Endothelial cell (in vitro differentiated cells): ENCODE results near the gene RGS21. TPM values are rescaled to one million over a fixed set of nuclear protein-coding genes. Genes with fewer than 3 reads are reported as not detected.
"Not testable (repeated sequence)": the region's sequence is repeated elsewhere in the genome, so short reads cannot be mapped to it uniquely, and the experiment has no call there.

Experiments used
- DNase-seq: peaks from one replicate; pipeline ENCODE4 v3.0.0; 2021; ENCODE audit warnings: low spot score
- H3K27ac Mint-ChIP-seq: one replicate; pipeline ENCODE4 v1.8.0; 2021; ENCODE audit warnings: mixed read lengths, inconsistent platforms; ENCODE audit not compliant: unreplicated experiment
- H3K27me3 Mint-ChIP-seq: one replicate; pipeline ENCODE4 v1.8.0; 2021; ENCODE audit warnings: mild to moderate bottlenecking, moderate library complexity, mixed read lengths, inconsistent platforms; ENCODE audit not compliant: unreplicated experiment
- H3K36me3 Mint-ChIP-seq: one replicate; pipeline ENCODE4 v1.8.0; 2021; ENCODE audit warnings: mild to moderate bottlenecking, low read depth, mixed read lengths, inconsistent platforms; ENCODE audit not compliant: unreplicated experiment
- H3K4me1 Mint-ChIP-seq: one replicate; pipeline ENCODE4 v1.8.0; 2021; ENCODE audit warnings: mild to moderate bottlenecking, mixed read lengths, inconsistent platforms; ENCODE audit not compliant: unreplicated experiment
- H3K4me3 Mint-ChIP-seq: one replicate; pipeline ENCODE4 v1.8.0; 2021; ENCODE audit warnings: mild to moderate bottlenecking, mixed read lengths, inconsistent platforms; ENCODE audit not compliant: unreplicated experiment
- H3K9me3 Mint-ChIP-seq: one replicate; pipeline ENCODE4 v1.8.0; 2021; ENCODE audit warnings: mixed read lengths, inconsistent platforms; ENCODE audit not compliant: unreplicated experiment
- total RNA-seq: library from RNA; stranded (reverse); fragmentation: NEBNext Ultra II Directional; extraction: Animal tissue kit (Norgen Biotek cat#: 25700); gene quantifications from one replicate; pipeline ENCODE4 v1.2.1, GENCODE V29; 2021; ENCODE audit not compliant: unreplicated experiment
- TF ChIP-seq, protein P1 (sequence below): fragments of 200-600 bp; sonication (generic); IDR thresholded peaks from one replicate; pipeline ENCODE4 v1.5.0; 2021; ENCODE audit warnings: antibody characterized with exemption; ENCODE audit not compliant: unreplicated experiment

The RGS21 gene
- total RNA-seq, 1 donor from 2014 or later: not detected

DNA sequence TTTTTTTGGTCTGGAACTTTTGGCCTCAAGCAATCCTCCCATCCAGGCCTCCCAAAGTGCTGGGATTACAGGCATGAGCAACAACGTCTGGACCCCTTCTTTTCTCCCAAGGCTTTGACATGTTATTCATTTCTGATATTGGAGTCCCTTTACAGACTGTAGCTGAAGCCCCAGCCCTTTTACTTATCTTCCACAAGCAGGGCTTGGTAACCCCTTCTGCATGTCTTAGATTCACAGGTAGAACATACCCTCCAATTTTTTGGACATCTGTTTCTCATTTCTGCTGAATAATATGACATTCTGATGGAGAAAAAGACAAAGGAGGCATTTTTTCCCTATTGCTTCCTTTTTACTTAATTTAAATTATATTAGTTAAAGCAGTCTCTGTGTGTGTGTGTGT lies 39.2 kb upstream of the RGS21 start:
- Mint-ChIP-seq H3K36me3 (no peaks in the 10 kb centered on the region), H3K4me3 (no peak overlapping the region), H3K4me1 (peaks cover 2% of the 10 kb centered on the region), H3K27me3 (no peaks in the 10 kb centered on the region), H3K27ac (no peak overlapping the region), H3K9me3 (no peaks in the 10 kb centered on the region)
- TF ChIP-seq, protein P1, sequence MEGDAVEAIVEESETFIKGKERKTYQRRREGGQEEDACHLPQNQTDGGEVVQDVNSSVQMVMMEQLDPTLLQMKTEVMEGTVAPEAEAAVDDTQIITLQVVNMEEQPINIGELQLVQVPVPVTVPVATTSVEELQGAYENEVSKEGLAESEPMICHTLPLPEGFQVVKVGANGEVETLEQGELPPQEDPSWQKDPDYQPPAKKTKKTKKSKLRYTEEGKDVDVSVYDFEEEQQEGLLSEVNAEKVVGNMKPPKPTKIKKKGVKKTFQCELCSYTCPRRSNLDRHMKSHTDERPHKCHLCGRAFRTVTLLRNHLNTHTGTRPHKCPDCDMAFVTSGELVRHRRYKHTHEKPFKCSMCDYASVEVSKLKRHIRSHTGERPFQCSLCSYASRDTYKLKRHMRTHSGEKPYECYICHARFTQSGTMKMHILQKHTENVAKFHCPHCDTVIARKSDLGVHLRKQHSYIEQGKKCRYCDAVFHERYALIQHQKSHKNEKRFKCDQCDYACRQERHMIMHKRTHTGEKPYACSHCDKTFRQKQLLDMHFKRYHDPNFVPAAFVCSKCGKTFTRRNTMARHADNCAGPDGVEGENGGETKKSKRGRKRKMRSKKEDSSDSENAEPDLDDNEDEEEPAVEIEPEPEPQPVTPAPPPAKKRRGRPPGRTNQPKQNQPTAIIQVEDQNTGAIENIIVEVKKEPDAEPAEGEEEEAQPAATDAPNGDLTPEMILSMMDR: no peak
- no peak for DNase-seq

DNA sequence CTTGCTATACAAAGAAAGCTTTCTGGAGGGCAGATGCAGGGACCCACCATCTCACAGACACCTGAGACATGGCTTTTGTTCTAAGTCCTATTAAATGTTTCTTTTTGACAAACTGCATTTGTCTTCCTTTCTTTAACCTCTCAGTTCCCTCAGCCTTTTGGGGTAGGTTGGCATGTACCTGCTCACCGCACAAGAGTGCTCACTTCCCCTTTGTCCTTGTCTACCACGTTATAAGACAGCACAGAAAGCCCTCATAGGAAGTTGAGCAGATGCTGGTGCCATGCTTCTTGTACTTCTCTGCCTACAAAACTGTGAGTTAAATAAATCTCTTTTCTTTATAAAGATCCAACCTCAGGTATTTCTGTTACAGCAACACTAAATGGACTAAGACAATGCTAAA lies 31.9 kb upstream of the RGS21 start:
- H3K27me3 Mint-ChIP-seq: no peaks in the 10 kb centered on the region
- H3K4me1 Mint-ChIP-seq: no peaks in the 10 kb centered on the region
- H3K4me3 Mint-ChIP-seq: no peak overlapping the region
- H3K9me3 Mint-ChIP-seq: no peaks in the 10 kb centered on the region
- H3K27ac Mint-ChIP-seq: no peak overlapping the region
- TF ChIP-seq, protein P1: no peak
- no peak for DNase-seq
- no peaks in the 10 kb centered on the region for H3K36me3 Mint-ChIP-seq

DNA sequence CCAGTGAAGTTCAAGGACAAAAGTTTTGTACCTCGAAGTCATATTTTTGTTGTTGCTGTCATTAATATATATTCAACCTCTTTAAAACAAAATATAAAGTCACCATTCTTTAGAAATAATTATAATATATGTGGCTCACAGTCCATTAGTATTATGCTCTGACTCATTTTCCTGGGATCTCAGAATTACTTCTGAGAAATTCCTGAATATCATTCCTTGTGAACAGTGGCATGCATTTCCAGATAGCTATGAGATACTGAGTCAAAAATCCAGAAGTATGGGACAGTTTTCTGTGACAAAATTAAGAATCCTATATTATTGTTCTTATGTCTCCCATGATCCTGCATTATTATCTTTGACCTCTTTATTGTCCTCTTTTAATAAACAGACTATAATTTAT lies 13.8 kb upstream of the RGS21 start:
- H3K27ac Mint-ChIP-seq: no peak overlapping the region
- H3K4me1 Mint-ChIP-seq: no peaks in the 10 kb centered on the region
- H3K27me3 Mint-ChIP-seq: no peaks in the 10 kb centered on the region
- no peak for DNase-seq
- TF ChIP-seq, protein P1: no peak
- H3K36me3 Mint-ChIP-seq: peaks cover 3% of the 10 kb centered on the region
- no peak overlapping the region for H3K4me3 Mint-ChIP-seq
- no peaks in the 10 kb centered on the region for H3K9me3 Mint-ChIP-seq

DNA sequence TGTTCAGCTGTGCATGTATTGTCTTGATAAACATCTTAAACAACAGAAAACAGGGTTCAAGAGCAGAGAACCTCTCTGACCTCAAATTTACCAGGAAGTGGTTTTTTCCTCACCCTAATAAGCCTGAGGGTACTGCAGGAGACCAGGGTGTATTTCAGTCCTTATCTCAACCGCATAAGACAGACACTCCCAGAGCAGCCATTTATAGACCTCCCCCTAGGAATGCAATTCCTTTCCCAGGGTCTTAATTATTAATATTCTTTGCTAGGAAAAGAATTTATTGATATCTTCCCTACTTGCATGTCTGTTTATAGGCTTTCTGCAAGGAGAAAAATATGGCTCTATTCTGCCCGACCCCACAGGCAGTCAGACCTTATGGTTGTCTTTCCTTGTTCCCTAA lies 8.5 kb upstream of the RGS21 start:
- not testable (repeated sequence) for DNase-seq, H3K36me3 Mint-ChIP-seq, H3K4me3 Mint-ChIP-seq, H3K4me1 Mint-ChIP-seq, H3K27me3 Mint-ChIP-seq, H3K9me3 Mint-ChIP-seq, H3K27ac Mint-ChIP-seq

DNA sequence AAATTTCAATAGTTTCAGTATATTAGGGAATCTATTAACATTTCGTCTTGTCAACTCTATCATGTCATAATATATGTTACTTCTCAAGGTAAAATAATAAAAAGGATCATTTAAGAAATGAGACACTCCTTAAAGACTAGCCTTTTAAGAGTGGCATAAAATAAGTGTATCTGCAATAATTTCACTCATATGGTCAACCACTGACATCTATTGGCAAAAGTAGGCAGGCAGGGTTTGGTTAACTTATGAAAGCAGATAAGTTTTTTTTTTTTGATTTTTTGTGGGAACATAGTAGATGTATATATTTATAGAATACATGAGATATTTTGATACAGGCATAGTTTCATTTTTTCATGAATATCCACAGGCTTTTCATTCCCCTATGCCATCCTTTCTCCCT lies 5.5 kb upstream of the RGS21 start:
- TF ChIP-seq, protein P1: no peak
- DNase-seq: no peak
- Mint-ChIP-seq H3K9me3 (no peaks in the 10 kb centered on the region), H3K36me3 (peaks cover 4% of the 10 kb centered on the region), H3K27me3 (no peaks in the 10 kb centered on the region), H3K27ac (no peak overlapping the region), H3K4me3 (no peak overlapping the region), H3K4me1 (no peaks in the 10 kb centered on the region)

DNA sequence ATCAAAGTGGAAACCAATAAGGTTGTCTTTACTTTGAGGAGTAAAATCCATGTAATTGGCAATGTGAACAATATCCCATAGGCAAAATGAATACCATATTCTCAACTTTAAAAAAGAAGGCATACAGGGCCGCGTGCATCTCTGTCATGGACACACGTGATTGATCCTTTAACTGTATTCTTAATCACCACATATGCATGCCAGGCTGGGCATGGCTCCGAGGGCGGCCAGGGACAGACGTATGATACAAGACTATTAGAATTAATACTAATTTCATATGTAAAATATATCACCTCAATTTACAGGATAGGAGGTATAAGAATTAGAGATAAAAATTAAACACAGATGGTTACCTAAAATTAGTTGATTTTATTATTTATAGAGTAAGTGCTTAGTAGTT lies 11.2 kb downstream of the RGS21 start:
- H3K27ac Mint-ChIP-seq: no peak overlapping the region
- no peak overlapping the region for H3K4me3 Mint-ChIP-seq
- no peaks in the 10 kb centered on the region for H3K27me3 Mint-ChIP-seq
- DNase-seq: no peak
- no peaks in the 10 kb centered on the region for H3K4me1 Mint-ChIP-seq
- TF ChIP-seq, protein P1: no peak
- no peaks in the 10 kb centered on the region for H3K36me3 Mint-ChIP-seq
- H3K9me3 Mint-ChIP-seq: no peaks in the 10 kb centered on the region
